ENCODE measurements around the gene CD101. TPM values are rescaled to one million over a fixed set of nuclear protein-coding genes. Genes with fewer than 3 reads are reported as not detected.

The CD101 gene
- total RNA-seq, 1 experiment from 2014 or later = 1.2 TPM

- H2AFZ ChIP-seq (ENCODE audit: low read depth, low read length, poor library complexity, severe bottlenecking) = no peak overlapping the region
- intact Hi-C loops (cut with micrococcal nuclease) = loop anchor here (10.0 kb wide), 2 partner anchors 545 to 905 kb away; no protein-coding TSS in a partner anchor
- TF ChIP-seq EGR1 (IDR thresholded peaks at IDR 0.05; ENCODE audit: low read depth) (no peak), ZBTB33 (IDR thresholded peaks at IDR 0.05; ENCODE audit: extremely low read depth, insufficient replicate concordance, low read length) (no peak), EZH2 (IDR thresholded peaks at IDR 0.05) (no peak), ZNF274 (IDR thresholded peaks at IDR 0.05; ENCODE audit: low read depth, low read length) (no peak), YY1 (IDR thresholded peaks at IDR 0.05; ENCODE audit: extremely low read depth, insufficient replicate concordance, low read depth, low read length) (no peak), CBX3 (IDR thresholded peaks at IDR 0.05; ENCODE audit: low read depth) (no peak), SIN3A (IDR thresholded peaks at IDR 0.05; ENCODE audit: low read depth) (no peak), POLR2AphosphoS5 (IDR thresholded peaks at IDR 0.05; ENCODE audit: low read depth, low read length) (no peak), ATF3 (IDR thresholded peaks at IDR 0.05) (no peak), EZH2phosphoT487 (IDR thresholded peaks at IDR 0.05; ENCODE audit: borderline replicate concordance) (no peak), REST (IDR thresholded peaks at IDR 0.05; ENCODE audit: low read depth) (no peak), FOSL1 (IDR thresholded peaks at IDR 0.05; ENCODE audit: low read depth) (no peak), POLR2A (IDR thresholded peaks at IDR 0.05; ENCODE audit: borderline replicate concordance, extremely low read depth, insufficient read depth, insufficient read length) (no peak), SP1 (IDR thresholded peaks at IDR 0.05; ENCODE audit: low read depth) (no peak), TCF7L2 (IDR thresholded peaks at IDR 0.05; ENCODE audit: borderline replicate concordance, extremely low read depth, insufficient read depth, insufficient read length) (no peak)
- POLR2A ChIA-PET = no interaction called here
- no peaks in the 10 kb centered on the region for H3K36me3 ChIP-seq (ENCODE audit: control insufficient read depth in 1 of 2, insufficient read depth in 2 of 2, low read length in 2 of 2)
- H3K79me2 ChIP-seq (ENCODE audit: insufficient read depth, low read length) = no peaks in the 10 kb centered on the region
- no peaks in the 10 kb centered on the region for H3K9me2 ChIP-seq (ENCODE audit: insufficient read depth)
- RAD21 ChIA-PET (ENCODE audit: low non-redundant PET in 1 of 2, low total read pairs in 2 of 2, uncharacterized antibody in 2 of 2, unreplicated experiment in 2 of 2) = no interaction called here
- H3K4me1 ChIP-seq (ENCODE audit: control insufficient read depth in 1 of 2, insufficient read depth in 2 of 2, low read length in 2 of 2) = no peaks in the 10 kb centered on the region
- no peak overlapping the region for H3K27ac ChIP-seq (ENCODE audit: low read depth, low read length)
- DNase-seq (ENCODE audit: low read depth, low spot score) (no peak), ATAC-seq (no peak)
- no peak overlapping the region for H3K4me3 ChIP-seq (replicated peaks in 1 of 2; ENCODE audit: low read depth in 1 of 2, low read length in 2 of 2)
- no peaks in the 10 kb centered on the region for H3K27me3 ChIP-seq (ENCODE audit: insufficient read depth, low read length)
- no peak overlapping the region for H3K4me2 ChIP-seq (ENCODE audit: low read length)
- H4K20me1 ChIP-seq (ENCODE audit: insufficient read depth) = no peaks in the 10 kb centered on the region
- H3K9ac ChIP-seq (ENCODE audit: low read length) = no peak overlapping the region
- CTCF ChIA-PET = no interaction called here
- BruUV-seq (replicated peaks) = no TSS peak
- no peaks in the 10 kb centered on the region for H3K9me3 ChIP-seq (ENCODE audit: control insufficient read depth in 1 of 2, insufficient read depth in 1 of 2, low read depth in 1 of 2, low read length in 2 of 2)
Measured at GRCh38 chr1:117049857-117050256, 48.3 kb downstream of the CD101 start.
